GM19463 (cell line): ENCODE results near the gene ARSI.

Experiments used
- ATAC-seq: cut with Tn5 transposase; IDR thresholded peaks from one replicate; pipeline ENCODE4 v1.9.1; 2021; ENCODE audit warnings: mild to moderate bottlenecking, moderate library complexity; ENCODE audit not compliant: unreplicated experiment

The ARSI gene

DNA sequence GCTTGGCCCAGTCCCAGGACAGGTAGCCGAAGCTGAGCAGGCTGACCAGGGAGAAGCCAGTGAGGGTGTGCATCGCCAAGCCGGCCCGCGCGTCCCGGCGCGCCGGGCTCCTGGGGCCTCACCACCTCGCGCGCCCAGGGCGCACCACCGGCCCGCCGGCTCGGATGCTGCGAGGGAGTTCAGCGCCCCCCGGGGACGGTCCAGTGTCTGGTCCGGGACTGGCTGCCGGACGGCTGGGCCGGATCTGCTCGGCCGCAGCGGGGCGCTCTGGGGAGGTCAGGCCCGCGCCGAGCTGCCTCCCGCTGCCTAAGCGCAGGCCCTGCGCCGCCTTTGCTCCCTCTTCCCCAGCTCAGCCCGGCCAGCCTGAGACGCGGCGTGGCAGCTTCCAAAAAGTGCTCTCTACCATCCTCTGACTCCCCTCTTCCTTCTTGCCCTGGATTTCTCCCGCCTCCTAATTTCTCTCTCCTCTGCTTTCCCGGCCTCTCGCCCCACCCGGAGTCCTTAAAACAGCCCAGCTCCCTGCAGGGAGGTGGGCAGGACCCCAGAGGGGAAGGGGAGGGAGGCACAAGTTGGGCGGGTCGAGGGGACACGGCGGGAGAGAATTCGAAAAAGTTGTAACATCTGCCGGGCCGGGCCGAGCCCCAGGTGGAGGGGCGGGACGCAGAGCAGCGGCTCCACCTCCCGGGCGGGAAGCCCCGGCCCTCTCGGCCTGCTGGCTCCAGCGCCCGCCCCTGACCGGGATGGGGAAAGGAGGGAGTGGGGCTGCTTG is at the start of gene ARSI:
TSS of gene ARSI (minus strand) at position 605 of the 769 bp plus-strand sequence. CDS start at position 73, 532 bp downstream.
- ATAC-seq, result no peak

DNA sequence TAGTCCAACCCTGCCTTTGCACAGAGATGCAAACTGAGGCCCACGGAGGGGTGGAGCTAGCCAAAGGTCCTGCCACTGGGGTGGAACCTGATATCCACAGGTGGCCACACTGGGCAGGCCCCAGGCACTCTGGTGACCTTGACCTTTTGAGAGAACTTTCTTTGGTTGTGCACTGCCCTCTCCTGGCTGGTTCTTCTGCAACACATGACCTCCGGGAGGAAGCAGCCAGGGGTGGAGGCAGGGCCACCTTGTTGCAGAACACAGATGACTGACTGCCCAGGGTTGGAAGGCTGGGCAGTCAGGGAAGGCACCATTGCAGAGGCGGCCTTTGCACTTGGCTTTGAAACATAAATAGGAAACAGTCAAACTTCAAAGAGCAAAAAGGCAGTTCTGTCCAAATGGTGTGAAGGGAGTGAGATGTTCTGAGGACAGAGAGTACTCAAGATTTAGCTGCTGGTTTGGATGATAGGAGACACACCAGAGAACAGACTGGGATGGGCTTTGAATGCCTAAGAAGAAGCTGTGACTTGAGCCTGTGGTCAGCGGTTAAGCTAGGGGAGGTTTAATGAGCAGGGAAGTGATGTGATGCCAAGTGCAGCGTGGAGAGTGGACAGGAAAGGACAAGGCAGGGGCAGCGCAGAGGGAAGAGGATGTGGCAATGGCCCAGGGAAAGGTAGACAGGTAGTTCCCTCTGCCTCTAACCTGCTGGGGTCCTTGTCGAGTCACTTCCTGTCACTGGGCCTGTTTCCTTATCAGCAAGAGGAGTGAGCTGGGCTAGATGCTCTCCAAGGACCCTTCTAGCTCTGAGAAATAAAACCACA is 48.0 kb upstream of the ARSI start:
- ATAC-seq, result peak; percentile 96

DNA sequence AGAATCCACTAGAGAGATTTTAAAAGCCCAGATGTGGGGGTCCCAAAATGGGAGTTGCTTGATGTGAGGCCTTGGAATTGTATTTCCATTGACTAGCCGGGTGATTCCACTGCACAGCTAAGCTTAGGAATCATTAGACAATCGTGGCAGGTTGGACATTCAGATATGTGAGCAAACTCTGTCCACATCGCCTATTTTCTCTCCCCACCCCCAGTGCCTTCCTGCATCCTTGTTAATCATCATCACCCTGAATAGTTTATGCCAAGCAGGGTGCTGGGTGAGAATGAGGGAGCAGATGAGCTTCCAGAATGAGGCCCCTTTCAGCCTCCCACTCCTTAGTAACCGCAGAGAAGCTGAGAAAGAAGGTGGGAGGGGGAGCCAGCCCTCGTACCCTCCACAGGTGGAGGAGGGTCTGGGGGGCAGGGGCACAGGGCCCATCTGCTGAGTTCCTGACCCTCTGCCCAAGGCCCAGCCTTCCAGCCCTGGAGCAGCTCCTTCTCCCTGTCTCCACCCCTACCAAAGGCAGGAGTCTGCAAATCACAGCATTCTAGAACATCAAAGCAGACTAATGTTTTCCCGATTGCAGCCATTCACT is 47.1 kb upstream of the ARSI start:
- ATAC-seq, result no peak

DNA sequence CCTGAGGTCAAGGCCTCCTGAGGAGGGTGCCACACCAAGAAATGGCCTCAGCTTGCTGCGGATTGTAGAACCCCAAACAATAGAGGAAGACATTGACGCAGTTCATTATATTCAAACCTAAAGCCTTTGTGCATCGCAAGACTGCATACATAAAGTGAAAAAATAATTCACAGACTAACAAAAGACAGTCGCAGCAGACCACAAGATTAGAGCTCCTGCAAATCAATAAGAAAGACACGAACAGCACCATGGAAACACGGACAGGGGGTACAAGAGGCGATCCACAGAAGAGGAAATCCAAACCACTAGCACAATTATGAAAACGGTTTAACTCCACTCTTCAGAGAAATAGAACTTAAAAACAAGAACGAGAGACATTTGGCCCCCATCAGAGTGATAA is 44.7 kb upstream of the ARSI start:
- no peak for ATAC-seq

DNA sequence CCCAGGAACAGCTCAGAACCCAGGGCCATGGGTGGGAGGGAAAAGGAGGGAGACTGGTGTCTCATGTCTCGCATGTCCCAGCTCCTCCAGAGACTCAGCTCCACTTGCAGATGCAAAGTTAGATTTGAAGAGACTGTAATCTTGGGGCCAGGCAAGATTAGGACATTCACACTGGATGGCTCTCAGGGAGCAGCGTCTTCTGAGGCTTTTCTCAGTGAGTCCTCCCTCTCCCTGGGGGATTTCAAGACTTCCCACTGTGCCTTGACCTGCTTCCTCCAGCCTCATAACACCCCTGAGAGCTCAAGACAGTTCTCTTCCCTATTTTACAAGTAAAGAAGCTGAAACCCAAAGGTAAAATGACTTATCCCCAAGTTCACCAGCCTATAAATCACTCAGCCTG is 44.3 kb upstream of the ARSI start:
- no peak for ATAC-seq

DNA sequence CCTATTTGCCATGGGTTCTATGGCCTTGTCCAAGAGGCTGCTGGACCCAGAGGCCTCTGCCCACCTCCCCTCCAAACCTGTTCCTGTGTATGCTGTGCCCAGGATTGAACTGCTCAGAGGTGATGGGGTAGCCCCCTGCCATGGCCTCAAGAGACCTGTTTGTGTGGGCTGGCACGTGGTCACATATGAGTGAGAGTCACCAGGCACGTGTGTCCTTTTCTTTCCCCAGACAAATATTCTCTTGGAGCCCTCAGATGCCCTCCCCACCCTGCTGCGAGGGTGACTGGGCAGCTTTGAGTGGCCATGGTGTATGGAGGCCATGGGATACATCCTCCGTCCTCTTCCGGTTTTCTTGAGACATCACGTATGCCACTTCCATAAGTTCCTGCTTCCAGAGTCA is 43.9 kb upstream of the ARSI start:
- ATAC-seq, result no peak

DNA sequence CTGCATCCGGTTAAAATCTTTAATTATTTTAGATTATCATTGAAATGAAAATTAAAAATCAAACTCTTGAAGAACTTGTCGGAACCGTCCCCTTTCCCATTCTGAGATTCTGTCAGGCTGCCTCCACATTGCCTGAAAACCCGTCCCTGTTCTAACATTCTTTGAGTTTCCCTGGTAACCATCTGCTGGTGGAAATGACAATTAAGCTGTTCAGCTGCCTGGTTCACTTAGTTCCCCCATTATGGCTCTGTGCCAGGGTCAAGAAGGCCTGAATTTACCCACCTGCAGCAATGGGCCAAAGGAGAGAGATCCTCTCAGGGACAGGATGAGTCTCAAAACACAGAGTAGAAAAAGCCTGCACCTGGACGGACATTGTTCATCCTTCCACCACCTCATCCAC is 43.0 kb upstream of the ARSI start:
- ATAC-seq, result no peak

DNA sequence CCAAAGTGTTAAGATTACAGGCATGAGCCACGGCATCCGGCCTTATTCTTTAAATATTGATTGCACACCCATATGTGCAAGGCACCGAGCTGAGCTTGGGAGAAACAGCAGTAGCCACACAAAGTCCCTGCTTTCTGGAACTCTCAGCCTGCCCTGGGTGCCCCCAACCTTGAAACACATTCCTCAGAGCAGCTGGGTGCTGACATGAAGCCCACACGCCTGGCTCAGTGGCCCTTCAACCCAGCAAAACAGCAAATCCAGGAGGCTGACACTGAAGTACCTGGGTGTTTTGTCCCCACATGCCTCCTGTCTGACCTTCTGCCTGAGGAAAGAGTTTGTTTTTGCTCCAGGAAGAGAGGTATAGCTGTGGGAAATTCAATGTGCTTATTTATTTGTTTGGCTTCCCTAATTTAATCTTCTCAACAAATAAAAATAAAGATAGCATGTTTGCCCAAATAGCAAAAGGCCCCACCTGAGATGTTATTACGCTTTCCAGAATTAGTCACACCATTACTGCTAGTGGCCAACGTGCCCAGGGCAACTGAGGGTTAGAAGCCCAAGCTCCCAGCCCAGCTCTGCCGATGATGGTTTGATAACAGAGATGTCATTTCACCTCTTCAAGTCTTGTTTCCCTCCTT is 41.4 kb upstream of the ARSI start:
- ATAC-seq, result no peak

DNA sequence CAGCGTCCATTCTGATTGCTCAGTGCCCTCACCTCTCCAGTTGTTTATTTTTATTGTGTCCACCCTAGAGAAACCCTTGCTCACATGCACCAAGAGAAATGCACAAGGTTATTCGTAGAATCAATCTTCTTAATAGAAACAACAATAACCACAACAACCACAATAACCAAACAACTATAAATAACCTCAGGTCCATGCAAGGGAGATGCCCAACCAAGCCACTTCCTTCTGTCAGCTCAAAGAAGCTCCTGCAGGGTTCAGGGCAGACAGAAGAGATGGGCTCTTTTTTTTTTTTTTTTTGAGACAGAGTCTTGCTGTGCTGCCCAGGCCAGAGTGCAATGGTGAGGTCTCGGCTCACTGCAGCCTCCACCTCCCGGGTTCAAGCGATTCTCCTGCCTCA is 39.9 kb upstream of the ARSI start:
- no peak for ATAC-seq

DNA sequence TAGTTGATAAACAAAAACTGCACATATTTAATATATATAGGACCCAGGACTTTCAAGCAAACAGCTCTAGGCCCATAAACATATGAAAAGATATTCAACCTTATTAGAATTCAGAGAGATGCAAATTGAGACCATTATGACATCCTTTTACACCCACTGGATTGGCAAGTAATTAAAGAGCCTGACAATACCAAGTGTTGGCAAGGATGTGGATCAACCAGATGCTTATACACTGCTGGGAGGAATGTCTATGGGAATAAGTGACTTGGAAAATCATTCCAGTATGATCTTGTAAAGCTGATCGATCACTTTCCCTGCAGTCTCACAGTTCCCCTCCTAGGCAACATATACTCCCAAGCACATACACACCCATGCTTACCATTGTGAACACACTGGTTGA is 39.3 kb upstream of the ARSI start:
- ATAC-seq, result no peak

DNA sequence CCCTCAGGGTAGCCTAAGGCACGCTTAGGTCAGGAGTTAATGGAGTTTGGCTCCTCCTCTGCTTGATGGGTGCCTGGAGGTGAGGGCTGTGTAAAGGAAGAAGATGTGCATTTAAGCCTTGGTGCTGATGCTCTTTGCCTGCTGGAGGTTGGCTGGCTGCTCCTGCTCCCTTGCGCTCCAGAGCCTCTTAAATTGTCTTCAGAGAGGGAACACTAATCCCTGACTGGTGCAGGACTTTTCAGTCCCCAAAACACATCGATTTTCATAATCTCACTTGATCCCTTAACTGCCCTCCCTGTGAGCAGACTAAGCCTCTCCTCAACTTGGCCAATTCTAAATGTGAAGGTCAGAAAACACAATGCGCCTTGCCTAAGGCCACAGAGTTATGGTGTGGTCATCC is 38.6 kb upstream of the ARSI start:
- no peak for ATAC-seq

DNA sequence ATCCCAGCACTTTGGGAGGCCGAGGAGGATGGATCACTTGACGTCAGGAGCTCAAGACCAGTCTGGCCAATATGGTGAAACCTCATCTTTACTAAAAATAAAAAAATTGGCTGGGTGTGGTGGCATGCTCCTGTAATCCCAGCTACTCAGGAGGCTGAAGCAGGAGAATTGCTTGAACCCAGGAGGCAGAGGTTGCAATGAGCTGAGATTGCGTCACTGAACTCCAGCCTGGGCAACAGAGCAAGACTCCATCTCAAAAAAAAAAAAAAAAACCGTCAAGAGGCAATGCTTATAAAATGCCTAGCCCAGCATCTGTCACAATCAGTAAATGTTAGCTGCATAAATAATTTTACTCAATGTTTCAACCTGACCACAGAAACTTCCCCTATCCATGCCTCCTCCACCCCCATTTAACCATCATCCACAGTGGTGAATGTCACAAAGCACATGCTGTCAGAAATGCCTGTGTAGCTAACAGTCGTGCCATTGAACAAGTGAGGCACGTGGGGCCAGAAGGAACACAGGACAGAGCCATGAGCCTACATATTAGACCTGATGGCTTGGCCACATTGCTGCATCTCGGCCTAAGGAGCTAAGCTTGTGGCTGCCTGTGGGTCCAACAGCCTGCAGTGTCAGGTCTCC is 38.0 kb upstream of the ARSI start:
- ATAC-seq, result no peak

DNA sequence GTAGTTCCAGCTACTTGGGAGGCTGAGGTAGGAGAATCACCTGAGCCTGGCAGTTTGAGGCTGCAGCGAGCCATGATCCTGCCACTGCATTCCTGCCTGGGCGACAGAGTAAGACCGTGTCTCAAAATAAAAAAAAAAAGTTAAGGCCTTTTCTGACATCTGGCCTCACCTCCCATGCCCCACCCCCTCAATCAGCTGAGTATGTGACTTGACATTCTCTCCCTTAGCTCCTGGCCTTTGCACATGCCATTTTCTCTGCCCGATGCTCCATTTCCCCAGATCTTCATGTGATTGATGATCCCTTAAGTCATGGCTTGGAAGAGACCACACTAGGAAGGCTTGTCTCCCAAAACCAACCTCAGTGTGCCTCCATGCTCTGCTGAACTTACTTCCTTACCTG is 37.1 kb upstream of the ARSI start:
- no peak for ATAC-seq

DNA sequence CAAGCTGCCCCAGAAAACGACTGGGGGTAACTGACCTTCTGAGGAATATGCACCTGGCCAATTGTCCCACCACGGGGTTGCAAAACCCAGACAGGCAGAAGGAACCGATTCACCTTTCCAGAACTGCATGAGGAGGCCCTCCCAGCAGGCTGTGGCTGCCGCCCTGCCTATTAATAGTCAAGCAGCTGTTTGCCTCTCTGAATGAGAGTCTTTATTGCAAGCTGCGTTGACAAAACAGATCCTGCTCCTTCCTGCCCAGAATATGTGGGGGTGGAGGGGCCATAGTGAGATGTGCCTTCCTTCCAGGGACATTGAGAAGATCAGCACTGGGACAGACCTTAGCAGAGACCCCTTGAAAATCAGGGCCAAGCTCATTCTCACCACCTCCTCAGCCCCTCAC is 36.5 kb upstream of the ARSI start:
- ATAC-seq, result no peak

DNA sequence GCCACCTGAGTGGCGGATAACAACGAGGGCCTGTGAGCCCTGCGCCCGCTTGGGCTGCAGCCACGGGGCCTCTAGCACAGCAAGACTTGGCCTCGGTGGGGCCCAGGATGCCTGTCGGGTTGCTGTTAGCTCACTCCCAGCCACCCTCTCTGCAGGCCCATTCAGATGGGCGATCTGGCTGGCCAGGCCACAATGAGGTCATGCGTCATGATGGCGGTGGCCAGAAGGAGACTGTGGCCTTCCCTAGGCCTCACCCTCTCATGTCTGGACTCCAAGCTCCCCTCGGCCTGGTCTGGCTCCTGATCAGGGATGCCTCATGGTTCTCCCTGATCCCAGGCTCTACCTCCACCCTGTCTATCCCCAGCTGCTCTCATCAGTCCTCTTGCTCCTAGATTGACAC is 35.8 kb upstream of the ARSI start:
- no peak for ATAC-seq

DNA sequence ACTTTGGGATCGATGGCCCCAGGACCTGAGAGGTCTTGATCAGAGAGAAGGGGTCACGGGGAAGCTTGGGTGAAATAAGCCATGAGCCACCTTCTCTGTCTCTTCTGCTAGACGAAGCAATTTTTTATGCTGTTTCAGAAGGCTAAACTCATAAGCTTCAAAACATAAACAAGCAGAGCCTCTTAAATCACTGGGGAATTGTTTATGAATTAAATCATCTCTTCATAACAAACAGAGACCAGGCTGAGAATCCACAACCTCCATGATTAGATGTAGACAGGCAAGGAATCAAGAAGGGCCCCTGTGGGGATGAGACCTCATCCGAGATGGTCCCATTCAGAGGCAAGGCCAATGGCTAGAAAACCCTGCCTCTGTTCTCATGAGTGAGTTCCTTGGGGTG is 33.1 kb upstream of the ARSI start:
- ATAC-seq, result no peak

DNA sequence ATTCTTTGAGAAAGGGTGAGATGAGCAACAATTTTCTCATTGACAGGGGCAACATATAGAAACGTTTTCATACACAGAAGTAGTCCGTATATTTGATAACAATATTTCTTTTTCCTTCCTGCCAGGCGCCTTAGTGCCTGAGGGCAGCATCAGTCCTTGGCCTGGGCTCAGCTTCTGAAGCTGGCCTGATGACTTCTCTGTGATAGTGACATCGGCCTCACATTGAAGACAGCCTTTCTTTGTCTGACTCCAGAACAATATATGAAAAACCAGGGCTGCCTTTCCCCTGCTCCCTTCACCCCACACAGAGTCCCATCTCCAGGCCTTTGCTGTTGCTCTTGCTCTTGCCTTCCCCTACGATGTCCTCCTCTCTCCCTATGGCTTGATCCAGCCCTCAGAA is 30.7 kb upstream of the ARSI start:
- no peak for ATAC-seq

DNA sequence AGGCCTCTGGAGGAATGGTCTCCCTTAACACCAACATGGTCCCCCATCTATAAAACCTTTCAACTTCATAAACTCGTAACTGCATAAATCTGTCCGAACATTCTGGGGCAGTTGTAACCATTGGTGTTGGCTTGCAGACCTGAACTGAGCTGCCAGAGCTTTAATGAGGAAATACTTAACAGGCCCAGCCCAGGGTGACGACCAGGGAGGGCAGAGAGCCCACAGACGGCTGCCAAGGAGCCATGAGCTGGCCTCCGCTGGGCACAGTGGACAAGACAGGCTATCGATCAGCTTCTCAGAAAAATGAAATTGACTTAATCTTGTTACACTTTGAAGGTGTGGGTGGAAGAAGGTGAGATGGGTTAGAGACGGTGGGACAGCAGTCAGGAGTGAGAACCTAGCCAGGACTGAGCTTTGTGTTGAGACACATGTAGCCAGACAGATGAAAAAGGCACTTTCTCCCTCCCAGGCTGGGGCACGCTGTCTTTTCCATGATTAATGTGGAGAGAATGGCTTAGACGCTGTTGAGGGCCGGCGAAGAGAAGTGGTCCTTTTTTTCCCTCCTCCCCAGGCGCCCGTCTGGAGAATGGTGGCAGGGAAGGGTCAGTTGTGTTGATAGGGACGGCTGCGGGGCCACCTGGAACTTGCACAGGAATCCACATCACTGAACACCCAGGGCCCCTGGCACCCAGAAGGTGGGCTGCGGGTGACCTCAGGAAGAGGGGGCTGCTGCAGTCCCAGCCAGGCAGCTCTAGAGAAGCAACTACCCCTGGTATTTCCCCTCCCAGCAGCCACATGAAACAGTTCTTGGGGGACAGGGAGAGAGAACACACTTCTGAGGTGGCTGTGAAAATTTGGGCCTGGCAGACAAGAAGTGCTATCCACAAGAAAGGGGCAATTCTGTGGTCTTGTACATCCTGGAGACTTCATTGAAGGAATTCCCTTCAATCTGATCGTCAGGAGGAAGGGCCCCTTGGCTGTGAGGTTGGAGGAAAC is 27.5 kb upstream of the ARSI start:
- ATAC-seq, result no peak

DNA sequence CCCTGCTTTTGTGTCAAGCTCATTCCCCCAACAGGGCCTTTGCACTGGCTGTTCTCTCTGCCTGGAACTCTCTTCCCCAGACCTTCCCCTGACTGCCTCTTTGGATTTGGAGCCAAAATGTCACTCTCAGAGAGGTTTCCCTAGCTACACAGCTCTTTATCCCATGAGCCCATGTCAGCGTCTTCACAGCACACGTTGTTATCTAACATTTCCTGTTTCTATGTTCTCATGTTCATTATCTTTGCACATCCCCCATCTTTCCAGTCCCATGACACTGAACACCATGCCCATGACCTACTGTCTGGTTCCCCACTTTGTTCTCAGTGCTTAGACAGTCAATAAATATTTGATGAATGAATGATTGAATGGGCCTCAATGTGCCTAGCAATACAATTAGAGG is 26.3 kb upstream of the ARSI start:
- no peak for ATAC-seq

DNA sequence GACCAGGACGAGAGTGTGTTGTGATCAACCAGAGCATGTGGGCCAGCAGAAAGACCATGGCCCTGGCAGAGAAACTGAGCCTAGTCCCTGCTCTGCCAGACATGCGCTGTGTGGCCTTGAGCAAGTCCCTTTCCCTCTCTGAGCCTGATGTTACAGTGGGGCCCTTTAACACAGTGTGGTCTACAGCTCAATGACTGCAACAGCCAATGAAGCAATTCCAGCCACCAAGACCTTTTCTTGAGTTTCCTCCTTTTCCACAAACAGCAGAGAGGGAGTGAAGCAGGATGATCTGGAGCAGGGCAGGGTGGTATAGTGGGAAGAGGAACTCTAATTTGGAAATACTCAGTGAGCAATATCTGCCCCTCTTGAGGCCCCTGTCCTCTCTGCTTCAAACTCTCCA is 25.8 kb upstream of the ARSI start:
- no peak for ATAC-seq
